Kidney epithelial cell (primary cell): ENCODE measurements around the gene SRGN. TPM values are rescaled to one million over a fixed set of nuclear protein-coding genes. Genes with fewer than 3 reads are reported as not detected.
"Not testable (repeated sequence)": the region's sequence is repeated elsewhere in the genome, so short reads cannot be mapped to it uniquely, and the experiment has no call there.

Source experiments
- DNase-seq: peaks from one replicate; pipeline ENCODE4 v3.0.0-alpha.2; 2010; ENCODE audit warnings: low read depth
- H3K27me3 ChIP-seq: 2 replicates; pipeline ENCODE4 v1.6.0; 2011; ENCODE audit warnings: low read length; ENCODE audit not compliant: control insufficient read depth, insufficient read depth
- H3K36me3 ChIP-seq: 2 replicates; pipeline ENCODE4 v1.5.1; 2011; ENCODE audit warnings: low read length; ENCODE audit not compliant: control insufficient read depth, insufficient read depth
- H3K4me3 ChIP-seq: 2 replicates; pipeline ENCODE4 v1.5.1; 2011; ENCODE audit warnings: low read depth, mild to moderate bottlenecking, control low read depth, low read length
- CTCF ChIP-seq: IDR thresholded peaks from 2 replicates; pipeline ENCODE4 v1.5.1; 2011; ENCODE audit warnings: mild to moderate bottlenecking, moderate library complexity, low read length, control low read depth, inconsistent platforms; ENCODE audit not compliant: insufficient read depth, poor library complexity, severe bottlenecking
- total RNA-seq: library from RNA; depleted of rRNA; stranded (reverse); fragments of >200 nt; gene quantifications from 2 replicates; pipeline ENCODE4 v1.2.3, GENCODE V29; 2015

The SRGN gene
- 1.5 and 3.0 TPM in 2 replicates for total RNA-seq

GRCh38 chr10:69087590-69088470 is at the start of gene SRGN:
SRGN (plus strand) TSS chr10:69088103; CDS start chr10:69088158, 55 bp downstream.
- TF ChIP-seq CTCF: no peak
- peak within 1 kb of the TSS; percentile 25 for H3K4me3 ChIP-seq
- no peaks in the 10 kb centered on the region for H3K27me3 ChIP-seq
- no peak for DNase-seq
- no peaks in the 10 kb centered on the region for H3K36me3 ChIP-seq

- not testable (repeated sequence) for H3K36me3 ChIP-seq, H3K4me3 ChIP-seq, H3K27me3 ChIP-seq, DNase-seq
These were observed 47.0 kb upstream of the SRGN start for GRCh38 chr10:69040904-69041303.

- TF ChIP-seq CTCF: no peak
- H3K36me3 ChIP-seq: no peaks in the 10 kb centered on the region
- DNase-seq: no peak
- H3K4me3 ChIP-seq: no peak overlapping the region
- H3K27me3 ChIP-seq: no peaks in the 10 kb centered on the region
These were observed 45.5 kb upstream of the SRGN start for GRCh38 chr10:69042417-69042816.

- DNase-seq: no peak
- no peaks in the 10 kb centered on the region for H3K36me3 ChIP-seq
- no peaks in the 10 kb centered on the region for H3K27me3 ChIP-seq
- no peak overlapping the region for H3K4me3 ChIP-seq
- TF ChIP-seq CTCF: no peak
These were observed 45.1 kb upstream of the SRGN start for GRCh38 chr10:69042838-69043237.

GRCh38 chr10:69043931-69044531 is 43.9 kb upstream of the SRGN start:
- H3K27me3 ChIP-seq: no peaks in the 10 kb centered on the region
- TF ChIP-seq CTCF: no peak
- H3K4me3 ChIP-seq: no peak overlapping the region
- H3K36me3 ChIP-seq: no peaks in the 10 kb centered on the region
- no peak for DNase-seq

- no peak for DNase-seq
- no peaks in the 10 kb centered on the region for H3K36me3 ChIP-seq
- no peak for TF ChIP-seq CTCF
- H3K4me3 ChIP-seq: no peak overlapping the region
- no peaks in the 10 kb centered on the region for H3K27me3 ChIP-seq
These were observed 43.4 kb upstream of the SRGN start for GRCh38 chr10:69044546-69044945.
